H1 (cell line): ENCODE data around the gene MAPK1. TPM values are rescaled to one million over a fixed set of nuclear protein-coding genes. Genes with fewer than 3 reads are reported as not detected.

Experiments used
- CBX5 ChIP-seq: fragments of 300-800, 300-1000 bp; sonication (generic); IDR thresholded peaks from 2 replicates; pipeline ENCODE4 v1.7.1; 2016; ENCODE audit warnings: antibody characterized with exemption, low read length, low read depth
- GABPA ChIP-seq: IDR thresholded peaks from 2 replicates; pipeline ENCODE4 v1.6.1; 2011; ENCODE audit warnings: mild to moderate bottlenecking, low read length, moderate library complexity, borderline replicate concordance; ENCODE audit not compliant: insufficient read depth
- RAD21 ChIP-seq, 2 experiments: IDR thresholded peaks in 1 of 2; conservative IDR thresholded peaks in 1 of 2; 2 replicates each; pipeline ENCODE4 v1.6.1; 2011; ENCODE audit warnings: low read depth in 2 of 2, low read length in 2 of 2, improper control_type of control experiment in 1 of 2, inconsistent platforms in 1 of 2, mild to moderate bottlenecking in 1 of 2, moderate library complexity in 1 of 2
- polyA plus RNA-seq, 7 experiments: library from polyadenylated mRNA; depleted of rRNA in 3 of 7; stranded (reverse) in 5 of 7; unstranded in 2 of 7; fragments of >200 nt in 5 of 7; fragments of 200-250 nt in 2 of 7; gene quantifications; 1 replicate in 5 of 7; 2 replicates in 1 of 7; 4 replicates in 1 of 7; pipeline versions ENCODE4 v1.2.1 to v1.2.3, GENCODE V29; 2011 to 2013; ENCODE audit warnings: missing spikeins in 2 of 7, mixed read lengths in 2 of 7
- total RNA-seq: library from RNA; stranded (reverse); fragmentation: NEBNext Ultra II Directional; extraction: Animal tissue kit (Norgen Biotek cat#: 25700); gene quantifications from 2 replicates; pipeline ENCODE4 v1.2.1, GENCODE V29; 2021

Gene MAPK1
- total and polyA plus RNA-seq, 2 of the 8 experiments (the other 6 are each of a cell fraction or from before 2014, with no cell fraction given) = 28.1 to 101 TPM

- TF ChIP-seq GABPA = no peak
- no peak for TF ChIP-seq RAD21 (IDR thresholded peaks at IDR 0.05 in 1 of 2, conservative IDR thresholded peaks at IDR 0.05 in 1 of 2; ENCODE audit: low read depth in 2 of 2, low read length in 2 of 2)
- TF ChIP-seq CBX5 = no peak
Observed at GRCh38 chr22:21868651-21869050, 1.2 kb upstream of the MAPK1 start (continued).
